K562 (cell line): Measurements from ENCODE around the gene SLC29A4.
"Not testable (repeated sequence)": the region's sequence is repeated elsewhere in the genome, so short reads cannot be mapped to it uniquely, and the experiment has no call there.

Source experiments
- ADNP ChIP-seq: fragments of 200-800 bp; sonication (Bioruptor generic); IDR thresholded peaks from 2 replicates; pipeline ENCODE4 v1.6.1; 2016; ENCODE audit warnings: missing genetic modification characterization, missing compliant biosample characterization
- ESRRA ChIP-seq: fragments of 450-650 bp; IDR thresholded peaks from 2 replicates; pipeline ENCODE4 v1.6.1; 2014; ENCODE audit warnings: low read depth, mild to moderate bottlenecking, moderate library complexity, borderline replicate concordance
- MAX ChIP-seq: sonication (generic); formaldehyde crosslinking; IDR thresholded peaks from 2 replicates; pipeline ENCODE4 v1.9.0; 2022; ENCODE audit warnings: mild to moderate bottlenecking, missing genetic modification reagents
- ZBTB26 ChIP-seq: fragments of 450-650 bp; formaldehyde crosslinking; IDR thresholded peaks from 2 replicates; pipeline ENCODE4 v1.4.0; 2022; ENCODE audit warnings: missing genetic modification characterization

GRCh38 chr7:5263066-5263465 is 19.7 kb upstream of the SLC29A4 start:
- not testable (repeated sequence) for TF ChIP-seq ZBTB26 (CRISPR knock-in tag); ADNP (tag); MAX; ESRRA
